Kidney epithelial cell (primary cell): ENCODE data around the gene POLR3K. TPM values are rescaled to one million over a fixed set of nuclear protein-coding genes. Genes with fewer than 3 reads are reported as not detected.

Experiments used
- DNase-seq: peaks from one replicate; pipeline ENCODE4 v3.0.0-alpha.2; 2010; ENCODE audit warnings: low read depth
- H3K27me3 ChIP-seq: 2 replicates; pipeline ENCODE4 v1.6.0; 2011; ENCODE audit warnings: low read length; ENCODE audit not compliant: control insufficient read depth, insufficient read depth
- H3K36me3 ChIP-seq: 2 replicates; pipeline ENCODE4 v1.5.1; 2011; ENCODE audit warnings: low read length; ENCODE audit not compliant: control insufficient read depth, insufficient read depth
- H3K4me3 ChIP-seq: 2 replicates; pipeline ENCODE4 v1.5.1; 2011; ENCODE audit warnings: low read depth, mild to moderate bottlenecking, control low read depth, low read length
- CTCF ChIP-seq: IDR thresholded peaks from 2 replicates; pipeline ENCODE4 v1.5.1; 2011; ENCODE audit warnings: mild to moderate bottlenecking, moderate library complexity, low read length, control low read depth, inconsistent platforms; ENCODE audit not compliant: insufficient read depth, poor library complexity, severe bottlenecking
- total RNA-seq: library from RNA; depleted of rRNA; stranded (reverse); fragments of >200 nt; gene quantifications from 2 replicates; pipeline ENCODE4 v1.2.3, GENCODE V29; 2015

The POLR3K gene
- total RNA-seq, 1 donor from 2014 or later: 5.5 TPM

GRCh38 chr16:77273-77806, 23.9 kb upstream of the POLR3K start:
- H3K36me3 ChIP-seq: no peaks in the 10 kb centered on the region
- no peak for DNase-seq
- H3K4me3 ChIP-seq: peak overlapping the region; percentile 71
- TF ChIP-seq CTCF: no peak
- no peaks in the 10 kb centered on the region for H3K27me3 ChIP-seq

GRCh38 chr16:76535-77272, 23.3 kb upstream of the POLR3K start:
- H3K4me3 ChIP-seq: peak overlapping the region; percentile 71
- no peak for DNase-seq
- no peaks in the 10 kb centered on the region for H3K36me3 ChIP-seq
- TF ChIP-seq CTCF: no peak
- H3K27me3 ChIP-seq: no peaks in the 10 kb centered on the region

GRCh38 chr16:75580-76501, 22.4 kb upstream of the POLR3K start:
- Histone ChIP-seq H3K36me3 (no peaks in the 10 kb centered on the region), H3K27me3 (no peaks in the 10 kb centered on the region), H3K4me3 (no peak overlapping the region)
- no peak for DNase-seq
- peak; percentile 33 for TF ChIP-seq CTCF

- no peaks in the 10 kb centered on the region for H3K36me3 ChIP-seq
- TF ChIP-seq CTCF: no peak
- no peak for DNase-seq
Measured at GRCh38 chr16:74747-75334, 21.4 kb upstream of the POLR3K start.

GRCh38 chr16:74051-74746, 20.8 kb upstream of the POLR3K start:
- H3K27me3 ChIP-seq: no peaks in the 10 kb centered on the region
- no peak for TF ChIP-seq CTCF
- no peak overlapping the region for H3K4me3 ChIP-seq
- no peaks in the 10 kb centered on the region for H3K36me3 ChIP-seq
- DNase-seq: no peak

More at GRCh38 chr16:74747-75334, 21.4 kb upstream of the POLR3K start:
- Histone ChIP-seq H3K4me3 (no peak overlapping the region), H3K27me3 (no peaks in the 10 kb centered on the region)
